Measurements from ENCODE around the gene FBRSL1. TPM values are rescaled to one million over a fixed set of nuclear protein-coding genes. Genes with fewer than 3 reads are reported as not detected.
A peak's percentile ranks its signal among the peaks of the same experiment; 100 is the strongest.

Gene FBRSL1
- total and polyA plus RNA-seq, 12 donors: 28.1 to 90.6 (median 47.0) TPM

DNA sequence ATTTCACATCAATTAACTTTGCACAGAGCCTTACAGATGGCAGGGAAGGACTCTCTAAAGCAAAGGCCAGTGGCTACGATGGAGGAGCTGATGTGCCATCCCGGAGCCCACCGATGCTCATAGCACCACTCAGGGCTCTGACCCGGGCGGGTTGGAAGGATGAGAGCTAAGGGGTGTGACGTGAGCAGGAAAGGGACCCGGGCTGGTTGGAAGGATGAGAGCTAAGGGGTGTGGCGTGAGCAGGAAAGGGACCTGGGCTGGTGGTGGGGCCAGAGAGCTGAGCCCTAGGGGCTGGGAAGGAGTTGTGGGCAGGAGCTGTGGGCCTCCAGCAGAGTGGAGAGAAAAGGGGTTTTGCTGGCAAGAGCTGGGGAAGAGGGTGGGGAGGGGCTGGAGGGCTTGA, 3.8 kb upstream of the FBRSL1 start:
- ATAC-seq (no peak), DNase-seq (peak in 1 of 2 donors; percentile 4)
- H3K36me3 ChIP-seq: no peaks in the 10 kb centered on the region
- TF ChIP-seq, protein P1, sequence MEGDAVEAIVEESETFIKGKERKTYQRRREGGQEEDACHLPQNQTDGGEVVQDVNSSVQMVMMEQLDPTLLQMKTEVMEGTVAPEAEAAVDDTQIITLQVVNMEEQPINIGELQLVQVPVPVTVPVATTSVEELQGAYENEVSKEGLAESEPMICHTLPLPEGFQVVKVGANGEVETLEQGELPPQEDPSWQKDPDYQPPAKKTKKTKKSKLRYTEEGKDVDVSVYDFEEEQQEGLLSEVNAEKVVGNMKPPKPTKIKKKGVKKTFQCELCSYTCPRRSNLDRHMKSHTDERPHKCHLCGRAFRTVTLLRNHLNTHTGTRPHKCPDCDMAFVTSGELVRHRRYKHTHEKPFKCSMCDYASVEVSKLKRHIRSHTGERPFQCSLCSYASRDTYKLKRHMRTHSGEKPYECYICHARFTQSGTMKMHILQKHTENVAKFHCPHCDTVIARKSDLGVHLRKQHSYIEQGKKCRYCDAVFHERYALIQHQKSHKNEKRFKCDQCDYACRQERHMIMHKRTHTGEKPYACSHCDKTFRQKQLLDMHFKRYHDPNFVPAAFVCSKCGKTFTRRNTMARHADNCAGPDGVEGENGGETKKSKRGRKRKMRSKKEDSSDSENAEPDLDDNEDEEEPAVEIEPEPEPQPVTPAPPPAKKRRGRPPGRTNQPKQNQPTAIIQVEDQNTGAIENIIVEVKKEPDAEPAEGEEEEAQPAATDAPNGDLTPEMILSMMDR (IDR thresholded peaks at IDR 0.05): no peak
- H3K4me1 ChIP-seq: peaks cover 0 to 23% (median 20%) of the 10 kb centered on the region in 9 donors
- no peak overlapping the region for H3K27ac ChIP-seq
- no peak overlapping the region for H3K4me3 ChIP-seq
- WGBS, 2 donors: 72 to 73% methylated on average over 8 of the region's 8 CpGs
- H3K9me3 ChIP-seq: no peaks in the 10 kb centered on the region
- intact Hi-C loops (cut with DNase I): loop anchor here in 1 of 10 donors (10.0 kb wide), 1 partner anchor 109 kb away; no protein-coding TSS in a partner anchor
- peaks cover 0 to 18% (median 3%) of the 10 kb centered on the region in 7 donors for H3K27me3 ChIP-seq

DNA sequence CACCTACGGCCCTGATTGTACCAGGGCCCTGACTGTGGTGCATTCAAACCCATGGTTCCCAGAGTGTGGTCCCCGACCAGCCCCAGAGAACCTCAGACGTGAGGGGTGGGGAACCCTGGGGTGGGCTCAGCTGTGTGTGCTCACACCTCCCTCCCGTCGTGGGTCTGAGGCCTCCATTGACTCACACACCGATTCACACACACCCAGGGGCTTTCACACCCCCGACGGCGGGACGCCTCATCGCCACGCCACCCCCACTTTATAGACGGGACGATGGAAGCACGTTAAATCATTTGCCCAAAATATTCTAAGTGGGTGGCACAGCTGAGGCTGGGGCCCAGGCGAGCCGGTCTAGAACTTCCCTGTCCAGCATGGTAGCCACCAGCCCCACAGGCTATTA, 3.4 kb upstream of the FBRSL1 start:
- TF ChIP-seq, protein P1 (IDR thresholded peaks at IDR 0.05): no peak
- H3K4me1 ChIP-seq: peaks cover 3 to 25% (median 23%) of the 10 kb centered on the region in 9 donors
- peak in 1 of 2 donors; percentile 8 for DNase-seq
- no peak for ATAC-seq
- no peak overlapping the region for H3K27ac ChIP-seq
- intact Hi-C loops (cut with DNase I): loop anchor here in 1 of 10 donors (10.0 kb wide), 1 partner anchor 108 kb away; no protein-coding TSS in a partner anchor
- H3K4me3 ChIP-seq: no peak overlapping the region
- H3K9me3 ChIP-seq: no peaks in the 10 kb centered on the region
- peaks cover 0 to 14% (median 0%) of the 10 kb centered on the region in 7 donors for H3K27me3 ChIP-seq
- 84 to 86% methylated on average over 17 of the region's 17 CpGs for WGBS, 2 donors
- no peaks in the 10 kb centered on the region for H3K36me3 ChIP-seq

DNA sequence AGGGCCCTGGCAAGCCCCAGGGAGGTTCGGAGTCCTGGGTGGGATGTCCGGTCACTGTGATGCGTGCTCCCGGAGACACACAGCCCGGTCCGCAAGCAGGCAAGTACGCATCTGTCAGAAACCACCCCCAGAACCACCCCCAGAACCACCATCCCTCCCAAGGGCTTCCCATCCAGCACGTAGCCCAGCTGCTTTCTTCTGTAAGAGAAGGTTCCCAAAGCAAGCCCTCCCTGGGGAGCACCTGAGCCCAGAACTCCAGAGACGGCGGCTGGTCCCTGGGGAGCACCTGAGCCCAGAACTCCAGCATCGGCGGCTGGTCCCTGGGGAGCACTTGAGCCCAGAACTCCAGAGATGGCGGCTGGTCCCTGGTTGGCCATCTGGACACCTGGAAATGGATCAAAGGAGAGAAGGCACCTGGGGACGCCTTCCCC, 2.6 kb upstream of the FBRSL1 start:
- Histone ChIP-seq H3K27ac (no peak overlapping the region), H3K4me1 (peaks cover 11 to 33% (median 31%) of the 10 kb centered on the region in 9 donors), H3K9me3 (no peaks in the 10 kb centered on the region), H3K36me3 (no peaks in the 10 kb centered on the region), H3K4me3 (no peak overlapping the region), H3K27me3 (peaks cover 0 to 7% (median 0%) of the 10 kb centered on the region in 7 donors)
- intact Hi-C loops (cut with DNase I): loop anchor here in 1 of 10 donors (10.0 kb wide), 1 partner anchor 107 kb away; no protein-coding TSS in a partner anchor
- TF ChIP-seq, protein P1 (IDR thresholded peaks at IDR 0.05): no peak
- 86 to 89% methylated on average over 14 of the region's 14 CpGs for WGBS, 2 donors
- ATAC-seq (no peak), DNase-seq (peak in 1 of 2 donors; percentile 12)

DNA sequence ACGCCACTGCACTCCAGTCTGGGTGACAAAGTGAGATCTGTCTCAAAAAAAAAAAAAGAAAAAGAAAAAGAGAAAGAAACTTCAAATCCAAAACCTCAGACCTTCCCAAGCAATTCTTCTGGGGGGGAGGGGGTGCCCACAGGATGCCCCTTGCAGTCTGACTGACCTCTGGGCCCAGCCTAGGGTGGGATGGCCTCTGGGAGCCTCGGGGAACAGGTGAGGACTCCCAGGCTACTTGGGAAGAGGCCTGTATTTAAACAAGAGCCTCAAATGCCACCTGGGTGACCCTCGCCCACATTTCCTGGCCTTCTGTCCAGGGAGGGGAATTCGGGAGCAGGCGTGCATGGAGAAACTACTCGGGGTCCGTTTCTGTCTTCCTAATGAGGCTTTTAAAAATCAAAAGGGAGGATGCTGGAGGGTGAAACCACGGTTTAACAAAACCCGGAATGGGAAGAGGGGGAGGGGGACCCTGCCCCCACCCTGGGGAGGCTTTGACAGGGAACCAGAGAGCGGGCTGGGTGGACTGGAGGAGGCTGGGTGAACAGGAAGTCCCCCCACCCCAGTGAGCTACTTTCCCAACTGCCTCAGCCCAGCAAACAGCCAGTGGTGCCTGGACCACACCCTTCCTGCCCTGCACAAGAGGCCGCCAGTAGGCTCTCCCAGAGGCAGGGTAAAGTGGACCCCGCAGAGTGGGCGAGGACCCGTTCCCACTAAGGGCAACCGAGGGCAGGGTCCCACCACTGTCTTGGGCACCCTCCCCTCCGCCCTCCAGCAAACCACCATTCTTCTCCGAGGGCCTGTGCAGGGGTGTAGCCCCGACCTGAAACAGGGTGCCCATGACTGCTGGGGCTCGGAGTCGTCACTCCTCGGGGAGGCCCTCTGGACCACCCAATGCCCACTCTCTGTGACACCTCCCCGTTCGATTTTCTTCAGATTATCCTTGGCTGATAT, 1.5 kb upstream of the FBRSL1 start:
- TF ChIP-seq, protein P1 (IDR thresholded peaks at IDR 0.05): no peak
- peak; percentile 3 to 74 (median 46) for ATAC-seq
- Histone ChIP-seq H3K4me1 (peaks cover 17 to 44% (median 41%) of the 10 kb centered on the region in 9 donors), H3K36me3 (peaks cover 0 to 4% (median 0%) of the 10 kb centered on the region in 9 donors), H3K9me3 (no peaks in the 10 kb centered on the region), H3K4me3 (peak overlapping the region; percentile 35 to 88 (median 80)), H3K27me3 (no peaks in the 10 kb centered on the region), H3K27ac (peak overlapping the region; percentile 33 to 96 (median 90))
- DNase-seq: peak; percentile 61 to 68
- 33 to 47% methylated on average over 23 of the region's 23 CpGs for WGBS, 2 donors
- intact Hi-C loops (cut with DNase I): loop anchor here in 1 of 10 donors (10.0 kb wide), 1 partner anchor 106 kb away; no protein-coding TSS in a partner anchor
